Measurements from ENCODE around the gene CNST.

DNA sequence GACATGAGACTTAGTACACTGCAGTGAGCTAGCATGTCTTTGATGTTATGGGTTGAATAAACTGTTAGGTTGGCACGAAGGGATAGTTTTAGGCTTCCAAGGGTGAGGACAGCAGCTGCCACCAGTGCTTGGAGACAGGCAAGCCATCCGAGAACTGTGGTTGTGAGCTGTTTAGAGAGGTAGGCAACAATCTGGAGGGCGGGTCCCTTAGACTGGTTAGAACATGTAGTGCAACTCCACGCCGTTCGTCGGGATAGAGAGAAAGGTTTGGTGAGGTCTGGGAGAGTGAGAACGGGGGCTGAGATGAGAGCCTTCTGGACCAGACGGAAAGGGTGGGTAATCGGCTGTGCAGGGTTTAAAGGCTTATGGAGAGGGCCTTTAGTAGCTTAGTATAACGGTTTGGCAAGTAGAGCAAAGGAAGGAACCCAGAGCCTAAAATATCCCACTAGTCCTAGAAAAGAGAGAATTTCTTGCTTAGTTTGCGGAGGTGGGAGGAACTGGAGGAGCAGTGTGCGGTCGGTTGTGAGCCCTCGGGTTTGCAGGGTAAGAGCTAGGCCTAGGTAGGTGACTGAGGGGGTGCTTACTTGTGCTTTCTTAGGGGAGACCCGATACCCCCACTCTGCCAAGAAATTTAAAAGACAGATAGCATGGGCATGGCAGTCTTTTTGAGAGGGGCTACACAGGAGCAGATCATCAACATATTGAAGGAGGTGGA, 72.8 kb downstream of the CNST start:
- TF ChIP-seq, protein P1, sequence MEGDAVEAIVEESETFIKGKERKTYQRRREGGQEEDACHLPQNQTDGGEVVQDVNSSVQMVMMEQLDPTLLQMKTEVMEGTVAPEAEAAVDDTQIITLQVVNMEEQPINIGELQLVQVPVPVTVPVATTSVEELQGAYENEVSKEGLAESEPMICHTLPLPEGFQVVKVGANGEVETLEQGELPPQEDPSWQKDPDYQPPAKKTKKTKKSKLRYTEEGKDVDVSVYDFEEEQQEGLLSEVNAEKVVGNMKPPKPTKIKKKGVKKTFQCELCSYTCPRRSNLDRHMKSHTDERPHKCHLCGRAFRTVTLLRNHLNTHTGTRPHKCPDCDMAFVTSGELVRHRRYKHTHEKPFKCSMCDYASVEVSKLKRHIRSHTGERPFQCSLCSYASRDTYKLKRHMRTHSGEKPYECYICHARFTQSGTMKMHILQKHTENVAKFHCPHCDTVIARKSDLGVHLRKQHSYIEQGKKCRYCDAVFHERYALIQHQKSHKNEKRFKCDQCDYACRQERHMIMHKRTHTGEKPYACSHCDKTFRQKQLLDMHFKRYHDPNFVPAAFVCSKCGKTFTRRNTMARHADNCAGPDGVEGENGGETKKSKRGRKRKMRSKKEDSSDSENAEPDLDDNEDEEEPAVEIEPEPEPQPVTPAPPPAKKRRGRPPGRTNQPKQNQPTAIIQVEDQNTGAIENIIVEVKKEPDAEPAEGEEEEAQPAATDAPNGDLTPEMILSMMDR (IDR thresholded peaks at IDR 0.05; ENCODE audit: insufficient read depth, low read length, poor library complexity, severe bottlenecking): no peak
- TF ChIP-seq EZH2phosphoT487 (conservative IDR thresholded peaks at IDR 0.05; ENCODE audit: low read length): no peak

All from SU-DHL-6 (cell line).